CD4-positive, alpha-beta T cell treated with Interleukin-2 at 100 ng/mL for 4 hours (primary cell): ENCODE data around the gene EPHB1.

Experiments used
- DNase-seq: peaks from one replicate; pipeline ENCODE4 v3.0.0-alpha.2; 2020; ENCODE audit warnings: low spot score

The EPHB1 gene

GRCh38 chr3:135258916-135259315 lies 463.9 kb downstream of the EPHB1 start:
- DNase-seq, result no peak

DNA sequence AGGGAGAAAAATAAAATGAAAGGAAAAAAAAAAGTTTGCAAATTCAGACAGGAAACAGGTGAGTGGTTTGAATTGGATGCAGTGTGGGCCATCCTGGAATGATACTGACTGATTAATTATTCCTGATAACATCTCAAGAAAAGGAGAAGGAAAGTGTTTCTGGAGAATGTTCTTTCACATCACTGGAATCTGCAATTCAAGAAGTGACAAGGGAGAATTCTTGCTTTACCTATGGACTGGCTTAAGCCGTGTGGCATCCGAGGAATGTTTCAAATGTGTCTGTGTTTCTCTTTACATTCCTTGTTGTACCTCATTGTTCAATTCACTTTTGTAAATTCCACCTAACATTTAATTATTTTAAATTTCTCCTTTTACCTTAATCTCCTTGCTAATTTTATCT lies 465.0 kb downstream of the EPHB1 start:
- DNase-seq, result no peak

DNA sequence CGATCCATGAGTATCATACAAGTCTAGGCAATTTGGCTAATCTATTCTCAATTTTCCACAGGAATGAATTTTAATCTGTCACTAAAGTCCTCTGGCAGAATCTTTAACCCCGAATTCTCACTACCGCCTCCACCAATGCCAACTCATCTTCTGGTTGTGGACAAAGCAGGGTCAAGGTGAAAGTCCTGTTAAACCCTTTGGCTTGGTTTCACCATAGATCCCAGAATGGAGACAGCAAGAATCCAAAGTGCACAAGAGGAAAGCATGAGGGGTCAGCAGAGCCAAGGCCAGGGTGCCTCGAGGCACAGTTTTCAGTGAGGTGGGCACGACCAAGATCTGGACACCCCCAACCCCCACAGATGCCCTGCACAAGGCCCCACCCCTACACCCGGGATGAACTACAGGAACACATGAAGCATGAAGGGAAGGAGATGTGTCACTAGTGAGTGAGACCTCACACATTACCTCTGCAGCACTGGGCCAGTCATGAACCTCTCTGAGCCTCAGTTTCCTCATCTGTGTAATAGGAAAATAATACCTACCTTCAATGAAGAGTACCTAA lies 466.2 kb downstream of the EPHB1 start:
- no peak for DNase-seq

DNA sequence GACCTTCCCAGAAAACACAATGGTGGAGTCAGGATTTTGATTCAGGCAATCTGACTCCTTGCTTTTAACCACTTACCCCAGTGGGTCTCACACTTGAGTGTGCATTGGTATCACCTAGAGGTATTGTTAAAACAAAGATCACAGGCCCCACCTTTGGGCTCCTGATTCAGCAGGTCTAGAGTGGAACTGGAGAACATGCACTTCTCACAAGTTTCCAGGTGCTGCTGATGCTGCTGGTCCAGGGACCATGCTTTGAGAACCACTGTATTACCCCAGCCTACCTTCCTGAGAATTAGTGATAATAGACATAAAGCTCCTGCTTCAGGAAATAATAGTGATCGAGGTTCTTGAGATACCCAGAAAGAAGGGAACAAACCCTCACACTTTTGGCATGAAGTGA lies 466.9 kb downstream of the EPHB1 start:
- DNase-seq, result no peak

GRCh38 chr3:135262441-135262840 lies 467.4 kb downstream of the EPHB1 start:
- no peak for DNase-seq

GRCh38 chr3:135263331-135263730 lies 468.3 kb downstream of the EPHB1 start:
- DNase-seq, result no peak

DNA sequence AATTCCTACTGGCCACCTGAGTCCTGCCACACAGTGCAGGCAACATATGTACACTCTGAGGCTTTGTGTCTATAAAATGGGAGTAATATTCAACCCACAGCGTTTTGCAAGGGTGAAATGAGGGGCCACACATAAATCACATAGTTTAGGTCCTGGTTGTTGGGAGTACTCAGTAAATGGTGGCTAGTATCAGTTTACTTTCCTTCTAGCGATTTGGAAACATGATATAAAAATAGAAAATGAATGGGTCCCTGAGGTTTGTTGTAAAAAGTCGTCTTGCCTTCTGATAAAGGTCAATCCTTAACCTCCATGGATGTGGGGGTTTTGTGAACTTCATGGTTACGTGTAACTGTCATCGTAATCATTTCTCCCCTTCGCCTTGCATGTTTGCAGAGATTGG lies 472.4 kb downstream of the EPHB1 start:
- no peak for DNase-seq

DNA sequence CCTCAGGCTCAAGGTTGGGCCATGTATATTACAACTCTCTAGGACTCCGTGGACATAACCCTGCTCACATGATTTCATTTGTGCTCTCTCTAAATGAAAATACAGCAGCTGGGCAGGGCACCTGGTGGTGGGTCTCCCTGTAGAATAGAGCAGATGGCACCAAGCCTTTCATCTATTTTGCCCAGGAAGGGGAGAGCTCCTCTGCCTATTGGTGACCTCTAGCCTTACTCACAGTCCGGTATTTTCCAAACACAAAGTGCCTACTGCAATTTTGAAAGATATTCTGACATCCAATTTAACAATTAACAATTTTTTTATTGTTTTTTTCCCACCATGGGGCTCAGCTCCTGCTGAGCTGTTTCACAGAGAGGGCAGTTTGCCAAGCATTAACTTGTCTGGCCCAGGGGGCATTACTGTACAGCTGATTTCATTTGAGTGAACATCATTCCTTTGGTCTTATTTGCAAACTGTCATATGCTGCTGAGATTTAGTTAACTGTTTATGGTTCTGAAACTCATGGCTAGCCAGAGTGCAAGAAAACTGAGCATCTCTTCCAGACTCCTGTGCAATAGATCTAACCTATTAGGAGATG lies 474.0 kb downstream of the EPHB1 start:
- DNase-seq, result no peak

- no peak for DNase-seq
Observed at GRCh38 chr3:135271177-135272025, 476.3 kb downstream of the EPHB1 start.

- no peak for DNase-seq
Observed at GRCh38 chr3:135272026-135272669, 477.1 kb downstream of the EPHB1 start.

- no peak for DNase-seq
Observed at GRCh38 chr3:135292162-135292561, 497.1 kb downstream of the EPHB1 start.

DNA sequence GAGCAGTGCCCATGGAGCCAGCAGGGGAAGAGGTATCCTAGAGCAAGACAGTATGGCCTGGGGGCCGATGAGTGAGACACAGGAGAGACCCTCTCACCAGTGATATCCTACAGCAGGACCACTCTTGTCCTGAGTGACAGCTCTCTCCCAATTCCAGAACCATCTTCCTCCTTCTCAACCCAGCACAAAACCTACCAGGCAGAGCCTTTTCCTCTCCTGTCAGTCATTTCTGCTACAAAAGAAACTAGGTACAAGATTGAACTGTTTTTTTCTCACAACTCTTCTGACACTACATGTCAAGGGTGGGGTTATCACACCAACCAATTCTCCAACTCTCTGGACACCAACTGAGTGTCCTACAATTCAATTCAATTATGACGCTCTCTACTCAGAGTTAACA lies 506.6 kb downstream of the EPHB1 start:
- no peak for DNase-seq

DNA sequence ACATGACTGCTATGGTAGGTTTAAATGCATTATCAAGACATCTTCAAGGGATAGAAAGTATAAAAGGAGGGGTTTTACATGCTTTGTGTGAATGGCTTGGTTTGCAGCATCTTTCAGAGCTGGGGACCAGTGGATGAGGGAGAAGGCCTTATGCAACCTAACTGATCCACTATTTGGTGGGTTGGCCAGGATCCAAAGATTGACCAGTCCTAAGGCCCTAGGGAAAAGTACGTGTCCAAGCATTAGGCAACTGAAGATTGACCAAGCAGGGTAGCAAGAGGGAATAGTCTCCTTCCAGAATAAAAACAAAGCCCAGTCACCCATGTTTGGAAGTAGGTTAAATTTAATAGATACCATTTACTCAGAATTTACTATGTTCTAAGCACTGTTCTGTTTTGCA lies 509.3 kb downstream of the EPHB1 start:
- no peak for DNase-seq
